BE2C (cell line): ENCODE measurements around the gene CRADD.

Experiments
- DNase-seq: peaks from one replicate; pipeline ENCODE4 v3.0.0-alpha.2; 2020
- H3K27me3 ChIP-seq: fragments of 250-450 bp; sonication (Bioruptor Pico); 2 replicates; pipeline ENCODE4 v1.5.1; 2020; ENCODE audit warnings: mild to moderate bottlenecking
- H3K36me3 ChIP-seq: fragments of 250-450 bp; sonication (Bioruptor Pico); 2 replicates; pipeline ENCODE4 v1.5.1; 2020; ENCODE audit warnings: mild to moderate bottlenecking
- H3K4me1 ChIP-seq: fragments of 250-450 bp; sonication (Bioruptor Pico); 2 replicates; pipeline ENCODE4 v1.5.1; 2020
- H3K4me3 ChIP-seq: 2 replicates; pipeline ENCODE4 v1.5.1; 2011; ENCODE audit warnings: low read depth, low read length
- H3K9me3 ChIP-seq: fragments of 250-450 bp; sonication (Bioruptor Pico); 2 replicates; pipeline ENCODE4 v1.5.1; 2020
- TF ChIP-seq, protein P1 (sequence below): IDR thresholded peaks from 2 replicates; pipeline ENCODE4 v1.5.1; 2012; ENCODE audit warnings: mild to moderate bottlenecking, low read depth, low read length

CRADD gene

DNA sequence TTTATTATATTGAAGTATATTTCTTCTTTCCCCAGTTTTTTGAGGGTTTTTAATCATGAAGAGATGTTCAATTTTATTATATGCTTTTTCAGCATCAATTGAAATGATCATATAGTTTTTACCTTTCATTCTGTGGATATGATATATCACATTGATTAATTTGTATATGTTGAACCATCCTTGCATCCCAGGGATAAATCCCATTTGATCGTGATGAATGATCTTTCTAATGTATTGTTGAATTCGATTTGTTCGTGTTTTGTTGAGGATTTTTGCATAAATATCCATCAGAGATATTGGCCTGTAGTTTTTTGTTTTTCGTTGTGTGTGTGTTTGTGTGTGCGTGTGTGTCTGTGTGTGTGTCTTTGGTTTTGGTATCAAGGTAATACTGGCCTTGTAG lies 196.4 kb downstream of the CRADD start:
- no peaks in the 10 kb centered on the region for H3K36me3 ChIP-seq
- TF ChIP-seq, protein P1, sequence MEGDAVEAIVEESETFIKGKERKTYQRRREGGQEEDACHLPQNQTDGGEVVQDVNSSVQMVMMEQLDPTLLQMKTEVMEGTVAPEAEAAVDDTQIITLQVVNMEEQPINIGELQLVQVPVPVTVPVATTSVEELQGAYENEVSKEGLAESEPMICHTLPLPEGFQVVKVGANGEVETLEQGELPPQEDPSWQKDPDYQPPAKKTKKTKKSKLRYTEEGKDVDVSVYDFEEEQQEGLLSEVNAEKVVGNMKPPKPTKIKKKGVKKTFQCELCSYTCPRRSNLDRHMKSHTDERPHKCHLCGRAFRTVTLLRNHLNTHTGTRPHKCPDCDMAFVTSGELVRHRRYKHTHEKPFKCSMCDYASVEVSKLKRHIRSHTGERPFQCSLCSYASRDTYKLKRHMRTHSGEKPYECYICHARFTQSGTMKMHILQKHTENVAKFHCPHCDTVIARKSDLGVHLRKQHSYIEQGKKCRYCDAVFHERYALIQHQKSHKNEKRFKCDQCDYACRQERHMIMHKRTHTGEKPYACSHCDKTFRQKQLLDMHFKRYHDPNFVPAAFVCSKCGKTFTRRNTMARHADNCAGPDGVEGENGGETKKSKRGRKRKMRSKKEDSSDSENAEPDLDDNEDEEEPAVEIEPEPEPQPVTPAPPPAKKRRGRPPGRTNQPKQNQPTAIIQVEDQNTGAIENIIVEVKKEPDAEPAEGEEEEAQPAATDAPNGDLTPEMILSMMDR = no peak
- DNase-seq = no peak
- H3K4me3 ChIP-seq = no peak overlapping the region
- no peaks in the 10 kb centered on the region; the same call in 1 of the 2 replicates for H3K9me3 ChIP-seq
- no peaks in the 10 kb centered on the region for H3K4me1 ChIP-seq
- no peaks in the 10 kb centered on the region for H3K27me3 ChIP-seq

DNA sequence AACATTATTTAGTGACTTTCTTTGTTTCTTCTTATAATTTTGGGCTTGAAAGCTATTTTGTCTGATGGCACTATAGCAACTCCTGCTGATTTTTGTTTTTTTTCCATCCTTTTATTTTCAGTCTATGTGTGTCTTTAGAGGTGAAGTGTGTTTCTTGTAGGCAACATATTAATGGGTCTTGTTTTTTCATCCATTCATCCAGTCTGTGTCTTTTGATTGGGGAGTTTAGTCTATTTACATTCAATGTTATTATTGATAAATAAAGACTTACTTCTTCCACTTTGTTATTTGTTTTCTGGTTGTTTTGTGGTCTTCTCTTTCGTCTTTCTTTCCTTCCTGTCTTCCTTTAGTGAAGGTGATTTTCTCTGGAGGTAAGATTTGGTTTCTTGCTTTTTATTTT lies 198.0 kb downstream of the CRADD start:
- Histone ChIP-seq H3K36me3 (no peaks in the 10 kb centered on the region), H3K4me3 (no peak overlapping the region), H3K9me3 (no peaks in the 10 kb centered on the region; the same call in 1 of the 2 replicates), H3K4me1 (no peaks in the 10 kb centered on the region; the same call in 1 of the 2 replicates), H3K27me3 (no peaks in the 10 kb centered on the region)
- DNase-seq = no peak
- TF ChIP-seq, protein P1 = no peak

DNA sequence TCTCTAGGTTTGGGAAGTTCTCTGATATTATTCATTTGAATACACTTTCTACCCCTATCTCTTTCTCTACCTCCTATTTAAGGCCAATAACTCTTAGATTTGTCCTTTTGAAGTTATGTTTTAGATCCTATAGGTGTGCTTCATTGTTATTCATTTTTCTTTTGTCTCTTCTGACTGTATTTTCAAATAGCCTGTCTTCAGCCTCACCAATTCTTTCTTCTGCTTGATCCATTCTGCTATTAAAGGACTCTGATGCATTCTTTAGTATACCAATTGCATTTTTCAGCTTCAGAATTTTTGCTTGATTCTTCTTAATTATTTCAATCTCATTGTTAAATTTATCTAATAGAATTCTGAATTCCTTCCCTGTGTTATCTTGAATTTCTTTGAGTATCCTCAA lies 199.2 kb downstream of the CRADD start:
- H3K4me3 ChIP-seq = no peak overlapping the region
- no peaks in the 10 kb centered on the region for H3K27me3 ChIP-seq
- no peaks in the 10 kb centered on the region for H3K36me3 ChIP-seq
- H3K9me3 ChIP-seq = no peaks in the 10 kb centered on the region; the same call in 1 of the 2 replicates
- no peak for DNase-seq
- TF ChIP-seq, protein P1 = no peak
- H3K4me1 ChIP-seq = no peaks in the 10 kb centered on the region; the same call in 1 of the 2 replicates

DNA sequence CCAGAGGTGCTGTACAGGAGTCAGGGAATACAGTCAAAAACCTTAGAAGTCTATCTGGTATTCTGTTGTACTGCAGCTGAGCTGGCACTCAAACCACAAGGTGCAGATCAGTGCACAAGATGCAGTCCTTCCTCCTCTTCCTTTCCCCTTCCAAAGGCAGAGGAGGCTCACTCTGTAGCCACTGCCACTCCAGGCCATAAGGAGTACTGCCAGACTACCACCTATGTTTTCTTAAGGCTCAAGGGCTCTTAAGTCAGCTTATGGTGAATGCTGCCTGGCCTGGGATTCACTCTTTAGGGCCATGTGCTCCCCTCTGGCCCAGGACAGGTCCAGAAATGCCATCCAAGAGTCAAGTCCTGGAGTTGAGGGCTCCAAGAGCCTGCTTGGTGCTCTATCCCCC lies 200.3 kb downstream of the CRADD start:
- H3K27me3 ChIP-seq = no peaks in the 10 kb centered on the region
- no peak for DNase-seq
- TF ChIP-seq, protein P1 = no peak

DNA sequence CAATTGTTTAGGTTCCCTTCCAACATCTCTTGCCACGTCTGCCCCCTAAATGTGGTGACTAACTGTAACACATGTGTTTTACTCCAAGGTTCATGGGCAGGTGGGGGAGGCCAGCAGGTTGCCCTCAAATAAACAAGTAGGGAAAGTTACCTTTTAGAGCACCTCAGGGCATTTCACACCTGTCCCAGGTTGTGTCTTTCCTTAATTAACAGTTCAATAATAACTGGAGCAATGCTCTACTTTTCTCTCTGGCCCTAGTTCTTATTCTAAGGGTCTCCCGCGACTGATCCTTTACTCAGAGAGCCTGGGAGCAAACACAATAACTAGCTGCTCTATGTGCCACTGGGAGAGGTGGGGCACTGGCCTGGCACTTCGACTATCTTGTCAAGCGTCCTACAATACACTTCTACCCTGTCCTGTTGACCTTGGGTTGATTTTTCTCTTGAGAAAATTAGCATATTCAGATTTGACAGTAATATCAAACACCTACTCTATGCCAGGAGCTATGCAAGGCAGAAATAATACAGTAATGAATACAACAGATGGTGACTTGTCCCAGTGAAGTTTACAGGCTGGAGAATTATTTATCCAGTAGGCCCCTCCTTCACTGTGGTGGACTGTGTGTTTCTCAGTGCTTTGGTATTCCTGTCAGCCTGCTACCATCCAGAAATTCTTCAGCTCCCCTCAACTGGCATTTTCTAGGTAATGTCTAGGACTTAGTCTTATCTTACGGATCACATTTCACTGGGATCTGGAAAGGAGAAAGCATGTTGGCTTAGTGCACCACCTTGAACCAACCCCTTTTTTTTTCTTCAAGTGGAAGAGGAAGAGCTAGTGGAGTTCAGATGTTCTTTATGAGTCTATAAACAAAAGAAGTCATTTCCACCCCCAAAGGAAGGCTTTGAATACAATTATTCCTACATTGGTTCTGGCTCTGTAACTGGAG lies 202.6 kb downstream of the CRADD start:
- H3K9me3 ChIP-seq = no peaks in the 10 kb centered on the region; the same call in 1 of the 2 replicates
- H3K27me3 ChIP-seq = no peaks in the 10 kb centered on the region
- TF ChIP-seq, protein P1 = no peak
- no peak for DNase-seq
- H3K4me1 ChIP-seq = peaks cover 4% of the 10 kb centered on the region
- no peak overlapping the region for H3K4me3 ChIP-seq
- no peaks in the 10 kb centered on the region for H3K36me3 ChIP-seq

More for the DNA sequence above, 200.3 kb downstream of the CRADD start:
- Histone ChIP-seq H3K36me3 (no peaks in the 10 kb centered on the region), H3K9me3 (no peaks in the 10 kb centered on the region; the same call in 1 of the 2 replicates), H3K4me3 (no peak overlapping the region), H3K4me1 (no peaks in the 10 kb centered on the region; the same call in 1 of the 2 replicates)

DNA sequence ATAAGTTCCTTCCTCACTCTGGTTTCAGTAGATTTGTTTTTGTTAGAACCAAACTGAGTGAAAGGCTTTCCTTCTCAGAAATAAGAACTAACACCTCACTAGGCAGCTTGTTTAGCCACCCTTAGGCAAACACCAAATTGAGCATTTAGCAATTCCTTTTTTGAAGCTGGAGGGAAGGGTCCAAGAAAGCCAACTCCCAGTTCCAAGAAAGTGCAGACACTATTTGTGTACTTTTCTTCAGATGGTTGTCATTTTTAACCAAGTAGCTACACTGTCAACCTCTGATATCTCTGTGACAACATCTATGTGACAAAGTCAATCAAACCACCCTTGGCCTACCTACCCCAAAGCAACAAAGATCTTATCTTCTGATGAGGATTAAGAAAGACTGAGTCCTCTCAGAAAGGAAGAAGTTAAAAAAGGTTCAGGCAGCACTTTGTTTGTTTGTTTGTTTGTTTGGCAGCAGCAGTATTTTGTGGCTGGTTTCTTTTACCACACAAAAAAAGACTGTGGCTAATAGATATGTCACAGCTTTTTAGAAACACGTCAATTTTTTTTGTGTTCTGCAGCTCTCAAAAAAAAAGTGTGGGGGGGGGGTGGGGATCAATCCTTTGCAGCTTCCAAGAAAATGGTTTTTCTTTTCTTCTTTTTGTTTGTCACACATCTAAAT lies 203.8 kb downstream of the CRADD start:
- H3K36me3 ChIP-seq = no peaks in the 10 kb centered on the region
- peaks cover 4% of the 10 kb centered on the region for H3K4me1 ChIP-seq
- H3K27me3 ChIP-seq = no peaks in the 10 kb centered on the region
- DNase-seq = no peak
- H3K4me3 ChIP-seq = no peak overlapping the region
- TF ChIP-seq, protein P1 = no peak
- H3K9me3 ChIP-seq = no peaks in the 10 kb centered on the region; the same call in 1 of the 2 replicates
